Stimulated activated CD8-positive, alpha-beta memory T cell treated with anti-CD3 and anti-CD28 coated beads, Interleukin-4, amount 100 ng/mL, for 48 hours (primary cell): Measurements from ENCODE around the gene GPRC5A.
"Not testable (repeated sequence)": the region's sequence is repeated elsewhere in the genome, so short reads cannot be mapped to it uniquely, and the experiment has no call there.

Experiments
- DNase-seq: peaks from one replicate; pipeline ENCODE4 v3.0.0-alpha.2; 2020

Gene GPRC5A

GRCh38 chr12:12891080-12891880 is at the start of gene GPRC5A:
Gene GPRC5A (plus strand): TSS chr12:12891562. CDS start chr12:12908250, 16,688 bp downstream.
- DNase-seq: peak; percentile 48

- DNase-seq: no peak
Observed at GRCh38 chr12:12845794-12846243, 45.5 kb upstream of the GPRC5A start.

DNA sequence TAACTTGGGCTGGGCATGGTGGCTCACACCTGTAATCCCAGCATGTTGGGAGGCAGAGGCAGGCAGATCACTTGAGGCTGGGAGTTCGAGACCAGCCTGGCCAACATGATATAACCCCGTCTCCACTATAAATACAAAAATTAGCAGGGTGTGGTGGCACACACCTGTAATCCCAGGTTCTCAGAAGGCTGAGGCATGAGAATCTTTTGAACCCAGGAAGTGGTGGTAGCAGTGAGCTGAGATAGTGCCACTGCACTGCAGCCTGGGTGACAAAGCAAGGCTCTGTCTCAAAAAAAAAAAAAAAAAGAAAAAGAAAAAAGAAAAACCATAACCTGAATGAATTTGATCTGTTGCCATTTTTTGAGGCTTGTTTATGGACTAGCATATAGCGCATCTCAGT is 44.6 kb upstream of the GPRC5A start:
- DNase-seq: not testable (repeated sequence)

DNA sequence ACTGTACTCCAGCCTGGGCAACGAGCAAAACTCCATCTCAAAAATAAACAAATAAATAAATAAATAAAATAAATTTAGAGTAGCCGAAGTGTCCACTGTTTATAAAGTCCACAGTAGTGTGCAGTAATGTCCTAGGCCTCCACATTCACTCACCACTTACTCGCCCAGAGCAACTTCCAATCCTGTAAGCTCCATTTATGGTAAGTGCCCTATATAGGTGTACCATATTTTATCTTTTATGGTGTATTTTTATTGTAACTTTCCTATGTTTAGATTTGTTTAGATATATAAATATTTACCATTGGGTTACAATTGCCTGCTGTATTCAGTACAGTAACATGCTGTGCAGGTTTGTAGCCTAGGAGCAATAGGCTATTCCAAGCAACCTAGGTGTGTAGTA is 37.9 kb upstream of the GPRC5A start:
- no peak for DNase-seq

GRCh38 chr12:12859690-12860089 is 31.7 kb upstream of the GPRC5A start:
- DNase-seq: no peak

GRCh38 chr12:12864243-12864642 is 27.1 kb upstream of the GPRC5A start:
- no peak for DNase-seq

DNA sequence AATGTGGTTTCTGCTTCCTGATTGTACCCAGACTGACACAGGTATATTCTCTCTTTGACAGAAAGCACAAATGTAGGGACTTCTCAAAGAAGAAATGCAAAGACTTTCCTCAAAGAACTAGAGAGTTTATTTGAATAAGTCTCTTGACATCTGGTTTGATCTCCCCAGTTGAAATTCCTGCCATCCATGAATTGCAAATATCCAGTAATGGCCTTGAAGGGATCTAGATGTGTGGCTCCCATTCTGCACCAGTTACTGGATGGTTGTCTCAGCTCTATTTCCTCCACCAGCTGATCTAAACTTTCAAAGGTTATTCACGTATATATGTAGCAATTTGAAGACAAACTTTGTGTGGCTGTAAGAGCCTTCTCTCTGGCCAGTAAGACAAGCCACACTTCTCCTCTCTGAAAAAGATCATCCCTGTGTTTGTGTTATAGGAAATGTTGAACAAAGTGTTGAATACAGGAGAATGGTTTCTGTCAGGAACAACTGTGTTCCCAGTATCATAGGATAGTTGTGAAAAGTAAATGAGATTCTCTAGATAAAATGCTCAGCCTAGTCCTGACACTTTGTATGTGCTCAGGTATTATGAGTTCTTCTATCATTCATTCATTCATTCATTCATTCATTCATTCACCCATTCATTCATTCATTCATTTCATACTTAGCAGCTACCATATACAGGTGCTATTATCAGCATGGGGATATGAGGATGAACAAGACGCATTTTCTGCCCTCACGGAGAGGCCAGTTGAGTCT is 22.7 kb upstream of the GPRC5A start:
- no peak for DNase-seq

DNA sequence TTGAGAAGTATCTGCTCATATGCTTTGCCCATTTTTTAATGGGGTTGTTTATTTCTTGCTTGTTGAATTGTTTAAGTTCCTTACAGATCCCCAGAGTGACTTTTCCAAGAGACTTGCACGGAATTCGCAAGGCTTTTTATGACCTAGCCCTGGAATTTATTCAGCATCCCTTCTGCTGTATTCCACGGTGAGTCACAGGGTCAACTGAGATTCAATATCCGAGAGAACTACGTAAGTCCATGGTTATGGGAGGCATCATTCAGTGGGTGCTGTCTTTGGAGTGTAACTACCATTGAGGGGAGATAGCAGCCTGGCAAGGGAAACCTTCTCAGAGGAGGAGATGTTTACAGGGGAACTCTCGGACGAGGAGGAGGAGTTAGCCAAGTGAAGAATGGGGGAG is 20.9 kb upstream of the GPRC5A start:
- no peak for DNase-seq

- DNase-seq: no peak
Observed at GRCh38 chr12:12871587-12872138, 19.7 kb upstream of the GPRC5A start.

GRCh38 chr12:12872139-12872933 is 19.0 kb upstream of the GPRC5A start:
- DNase-seq: no peak

- DNase-seq: no peak
Observed at GRCh38 chr12:12872934-12873275, 18.5 kb upstream of the GPRC5A start.

DNA sequence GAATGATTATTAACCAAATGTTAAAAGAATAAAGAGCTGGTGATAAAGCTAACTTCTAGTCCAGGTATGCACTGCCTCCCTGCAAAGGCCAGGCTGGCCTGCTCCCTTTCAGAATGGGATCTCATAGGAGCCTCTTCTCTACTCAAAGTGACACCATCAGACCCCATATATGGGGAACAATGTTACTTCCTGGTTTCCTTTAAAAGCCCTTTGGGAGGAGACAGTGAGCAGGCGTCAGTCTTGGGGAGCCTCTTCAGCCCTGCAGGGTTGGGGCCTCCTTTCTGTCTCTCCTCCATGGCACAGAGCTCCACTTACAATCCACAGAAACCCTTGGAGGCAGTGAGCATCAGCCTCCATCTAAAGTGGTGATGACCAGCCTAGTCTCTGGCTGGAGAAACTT is 17.3 kb upstream of the GPRC5A start:
- no peak for DNase-seq

GRCh38 chr12:12875301-12875700 is 16.1 kb upstream of the GPRC5A start:
- not testable (repeated sequence) for DNase-seq

GRCh38 chr12:12877153-12877768 is 14.1 kb upstream of the GPRC5A start:
- DNase-seq: no peak

DNA sequence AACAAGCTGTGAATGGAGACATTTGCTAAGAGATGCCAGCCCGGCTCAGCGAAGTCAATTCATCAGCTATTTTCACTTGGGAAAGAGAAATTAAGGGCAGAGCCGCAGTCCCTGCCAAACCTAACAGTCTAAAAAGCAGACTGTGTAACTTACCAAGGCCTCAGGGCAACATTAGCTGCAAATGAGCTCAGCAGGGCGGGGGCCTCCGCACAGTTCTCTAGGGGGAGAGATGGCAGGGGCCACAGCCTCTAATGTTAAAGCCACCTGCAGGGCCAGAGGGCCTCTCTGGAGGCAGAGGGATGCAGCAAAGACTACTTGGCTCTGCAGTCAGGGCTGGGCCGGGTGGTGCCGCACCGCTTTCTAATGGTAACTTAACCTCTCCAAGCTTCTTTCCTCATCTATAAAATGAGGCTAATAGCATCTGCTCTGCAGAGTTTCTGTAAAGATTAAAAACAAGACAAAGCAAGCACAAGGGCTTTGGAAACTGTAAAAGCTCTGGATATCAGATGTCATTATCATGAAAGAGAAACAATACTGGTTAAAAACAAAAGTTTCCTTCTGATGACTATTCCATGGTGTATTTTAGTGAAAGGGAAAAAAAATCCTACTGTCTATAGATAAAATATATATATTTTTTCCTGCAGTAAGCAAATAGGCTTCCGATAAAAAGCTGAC is 13.4 kb upstream of the GPRC5A start:
- no peak for DNase-seq

DNA sequence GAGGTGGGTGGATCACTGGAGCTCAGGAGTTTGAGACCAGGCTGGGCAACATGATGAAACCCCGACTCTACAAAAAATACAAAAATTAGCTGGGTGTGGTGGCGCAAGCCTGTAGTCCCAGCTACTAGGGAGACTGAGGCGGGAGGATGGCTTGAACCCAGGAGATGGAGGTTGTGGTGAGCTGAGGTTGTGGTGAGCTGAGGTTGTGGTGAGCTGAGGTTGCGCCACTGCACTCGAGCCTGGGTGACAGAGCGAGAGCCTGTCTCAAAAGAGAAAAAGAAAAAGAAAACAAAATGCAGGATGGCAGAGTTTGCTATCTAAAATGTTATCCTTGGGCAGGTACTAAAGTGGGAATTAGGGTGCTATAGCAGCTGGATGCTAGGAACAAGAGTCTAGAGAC is 10.8 kb upstream of the GPRC5A start:
- DNase-seq: no peak

GRCh38 chr12:12881151-12881909 is 10.0 kb upstream of the GPRC5A start:
- no peak for DNase-seq

- DNase-seq: no peak
Observed at GRCh38 chr12:12882288-12882687, 9.1 kb upstream of the GPRC5A start.

GRCh38 chr12:12883369-12884001 is 7.9 kb upstream of the GPRC5A start:
- DNase-seq: no peak

DNA sequence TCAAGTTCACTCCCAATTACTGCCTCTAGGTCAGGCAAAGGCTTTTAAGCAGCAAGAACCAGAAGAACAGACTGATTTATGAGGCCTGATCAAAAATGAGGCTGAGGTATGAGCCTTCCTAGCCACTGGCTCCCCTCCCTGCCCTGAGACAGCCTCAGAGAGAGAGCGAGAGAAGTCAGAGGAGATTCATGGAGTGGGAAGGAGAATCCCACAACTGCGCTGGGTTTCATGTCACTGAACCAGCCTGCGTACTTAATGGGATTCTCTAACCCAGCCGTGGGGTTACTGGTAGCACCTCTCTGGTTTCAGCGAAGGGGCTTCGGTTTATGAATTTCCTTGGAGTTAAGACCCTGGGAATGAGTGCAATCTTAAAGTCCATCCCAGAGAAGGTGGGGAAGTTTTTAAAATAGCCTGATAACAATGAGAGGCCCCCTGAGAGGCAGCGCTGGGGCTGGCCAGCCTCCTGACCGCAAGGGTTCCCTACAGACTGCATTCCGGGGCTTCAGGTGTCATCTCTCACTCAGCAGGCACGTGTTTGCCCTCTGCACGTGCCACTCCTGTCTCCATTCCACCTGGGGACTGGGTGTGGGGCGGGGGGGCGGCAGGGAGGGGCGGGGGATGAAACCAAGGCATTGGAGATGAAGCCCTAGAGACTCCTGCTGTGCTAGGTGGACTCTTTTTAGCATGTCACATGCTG is 6.1 kb upstream of the GPRC5A start:
- DNase-seq: no peak
